Activated naive CD4-positive, alpha-beta T cell treated with anti-CD3 and anti-CD28 coated beads, Interleukin-2, amount 10 ng/mL, durations not matched to agents 7 days and 5 days (primary cell): ENCODE data around the gene DLG2.
"Not testable (repeated sequence)": the region's sequence is repeated elsewhere in the genome, so short reads cannot be mapped to it uniquely, and the experiment has no call there.

ENCODE experiments used
- CTCF ChIA-PET: fragments of 350-600 bp; sonication (Branson Sonifier 250); formaldehyde crosslinking; loops from one replicate; lab custom pipeline; 2021; ENCODE audit warnings: antibody characterized with exemption; lab: Charles Lee
- DNase-seq: peaks from one replicate; pipeline ENCODE4 v3.0.0-alpha.2; 2020
- H3K27ac Mint-ChIP-seq: one replicate; pipeline ENCODE4 v1.8.0; 2021; ENCODE audit warnings: mild to moderate bottlenecking, moderate library complexity, mixed read lengths
- H3K27me3 Mint-ChIP-seq: one replicate; pipeline ENCODE4 v1.8.0; 2021; ENCODE audit warnings: mild to moderate bottlenecking, mixed read lengths
- H3K36me3 Mint-ChIP-seq: one replicate; pipeline ENCODE4 v1.8.0; 2021; ENCODE audit warnings: mixed read lengths
- H3K4me1 Mint-ChIP-seq: one replicate; pipeline ENCODE4 v1.8.0; 2021; ENCODE audit warnings: mixed read lengths
- H3K4me3 Mint-ChIP-seq: one replicate; pipeline ENCODE4 v1.8.0; 2021; ENCODE audit warnings: mild to moderate bottlenecking, moderate library complexity, mixed read lengths
- H3K9me3 Mint-ChIP-seq: one replicate; pipeline ENCODE4 v1.8.0; 2021; ENCODE audit warnings: mixed read lengths

The DLG2 gene

GRCh38 chr11:83434812-83435211 is 2192.3 kb downstream of the DLG2 start:
- H3K27me3 Mint-ChIP-seq, CTCF ChIA-PET, H3K4me3 Mint-ChIP-seq, H3K9me3 Mint-ChIP-seq, H3K36me3 Mint-ChIP-seq, H3K27ac Mint-ChIP-seq, DNase-seq, H3K4me1 Mint-ChIP-seq: not testable (repeated sequence)

- Mint-ChIP-seq H3K4me3 (no peak overlapping the region), H3K27ac (no peak overlapping the region), H3K27me3 (no peaks in the 10 kb centered on the region), H3K4me1 (no peaks in the 10 kb centered on the region), H3K9me3 (no peaks in the 10 kb centered on the region), H3K36me3 (no peaks in the 10 kb centered on the region)
- no peak for DNase-seq
- CTCF ChIA-PET: no interaction called here
Measured at GRCh38 chr11:83427943-83428342, 2199.2 kb downstream of the DLG2 start.

DNA sequence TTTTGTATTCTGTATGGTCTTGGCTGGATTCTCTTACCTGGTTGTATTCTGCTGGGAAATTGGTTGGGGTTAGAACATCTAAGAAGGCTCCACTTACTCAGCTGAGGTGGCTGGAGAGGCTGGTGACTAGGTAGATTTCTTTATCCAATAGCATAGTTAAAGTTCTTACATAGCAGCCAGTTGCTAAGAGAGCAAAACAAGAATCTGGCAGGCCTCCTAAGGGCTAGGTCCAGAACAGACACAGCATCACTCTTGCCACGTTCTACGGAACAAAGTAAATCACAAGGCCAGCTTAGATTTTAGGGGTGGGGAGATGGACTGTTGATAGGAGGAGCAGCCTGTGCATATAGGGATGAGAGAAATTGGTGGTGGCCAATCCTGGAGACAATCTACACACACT is 2199.6 kb downstream of the DLG2 start:
- no peaks in the 10 kb centered on the region for H3K36me3 Mint-ChIP-seq
- CTCF ChIA-PET: no interaction called here
- H3K4me3 Mint-ChIP-seq: no peak overlapping the region
- peaks cover 1% of the 10 kb centered on the region for H3K9me3 Mint-ChIP-seq
- no peak overlapping the region for H3K27ac Mint-ChIP-seq
- no peak for DNase-seq
- no peaks in the 10 kb centered on the region for H3K4me1 Mint-ChIP-seq
- no peaks in the 10 kb centered on the region for H3K27me3 Mint-ChIP-seq

- no peaks in the 10 kb centered on the region for H3K36me3 Mint-ChIP-seq
- H3K4me1 Mint-ChIP-seq: no peaks in the 10 kb centered on the region
- H3K4me3 Mint-ChIP-seq: no peak overlapping the region
- no peak overlapping the region for H3K27ac Mint-ChIP-seq
- CTCF ChIA-PET: no interaction called here
- DNase-seq: no peak
- no peaks in the 10 kb centered on the region for H3K27me3 Mint-ChIP-seq
- peaks cover 8% of the 10 kb centered on the region for H3K9me3 Mint-ChIP-seq
Measured at GRCh38 chr11:83425137-83425466, 2202.0 kb downstream of the DLG2 start.

DNA sequence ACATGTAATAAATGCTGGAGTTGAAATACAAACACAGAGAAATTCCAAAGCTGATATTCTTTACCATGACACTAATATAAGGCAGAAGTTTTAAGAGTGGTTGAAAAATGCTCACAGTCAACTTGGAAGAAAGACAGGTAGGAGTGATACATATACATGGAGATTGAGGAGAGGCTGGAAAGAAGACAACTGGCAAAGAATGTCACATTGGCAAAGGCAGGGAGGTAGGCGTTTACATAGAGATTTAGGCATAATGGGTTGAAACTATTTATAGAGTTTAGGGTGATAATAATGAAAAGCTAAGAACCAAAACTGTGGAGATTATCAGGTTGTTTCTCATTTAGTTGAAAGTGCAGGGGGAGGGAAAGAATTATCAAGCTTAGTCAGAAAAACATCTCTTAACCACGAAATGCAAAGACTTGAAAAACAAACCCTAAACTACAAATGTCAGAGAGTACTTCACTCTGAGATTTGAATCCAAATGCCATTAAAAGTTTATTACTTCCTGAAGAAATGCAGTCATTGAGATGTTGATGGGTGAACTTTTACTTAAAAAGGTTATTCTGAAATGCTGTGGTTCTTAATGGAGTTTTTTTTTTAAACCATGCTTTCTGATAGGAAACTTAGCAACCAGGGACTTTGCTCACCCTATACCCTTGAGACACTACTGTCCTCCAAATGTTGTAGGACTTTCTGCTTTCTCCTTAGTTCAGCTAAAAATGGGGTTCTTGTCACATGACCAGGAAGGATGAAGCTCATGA is 2202.6 kb downstream of the DLG2 start:
- Mint-ChIP-seq H3K36me3 (no peaks in the 10 kb centered on the region), H3K9me3 (peaks cover 8% of the 10 kb centered on the region), H3K27ac (no peak overlapping the region), H3K27me3 (no peaks in the 10 kb centered on the region), H3K4me1 (no peaks in the 10 kb centered on the region), H3K4me3 (no peak overlapping the region)
- CTCF ChIA-PET: no interaction called here
- DNase-seq: no peak

DNA sequence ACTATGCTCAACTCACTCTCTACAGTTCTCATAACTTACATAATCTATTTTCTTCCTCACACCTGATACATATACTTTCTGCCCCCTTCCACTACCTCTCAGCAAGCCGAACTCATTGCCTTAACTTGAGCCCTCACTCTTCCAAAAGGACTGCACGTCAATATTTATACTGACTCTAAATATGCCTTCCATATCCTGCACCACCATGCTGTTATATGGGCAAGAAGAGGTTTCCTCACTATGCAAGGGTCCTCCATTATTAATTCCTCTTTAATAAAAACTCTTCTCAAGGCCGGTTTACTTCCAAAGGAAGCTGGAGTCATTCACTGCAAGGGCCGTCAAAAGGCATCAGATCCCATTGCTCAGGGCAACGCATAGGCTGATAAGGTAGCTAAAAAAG is 2204.5 kb downstream of the DLG2 start:
- DNase-seq, H3K4me3 Mint-ChIP-seq, H3K36me3 Mint-ChIP-seq, H3K27me3 Mint-ChIP-seq, CTCF ChIA-PET, H3K9me3 Mint-ChIP-seq, H3K4me1 Mint-ChIP-seq, H3K27ac Mint-ChIP-seq: not testable (repeated sequence)

DNA sequence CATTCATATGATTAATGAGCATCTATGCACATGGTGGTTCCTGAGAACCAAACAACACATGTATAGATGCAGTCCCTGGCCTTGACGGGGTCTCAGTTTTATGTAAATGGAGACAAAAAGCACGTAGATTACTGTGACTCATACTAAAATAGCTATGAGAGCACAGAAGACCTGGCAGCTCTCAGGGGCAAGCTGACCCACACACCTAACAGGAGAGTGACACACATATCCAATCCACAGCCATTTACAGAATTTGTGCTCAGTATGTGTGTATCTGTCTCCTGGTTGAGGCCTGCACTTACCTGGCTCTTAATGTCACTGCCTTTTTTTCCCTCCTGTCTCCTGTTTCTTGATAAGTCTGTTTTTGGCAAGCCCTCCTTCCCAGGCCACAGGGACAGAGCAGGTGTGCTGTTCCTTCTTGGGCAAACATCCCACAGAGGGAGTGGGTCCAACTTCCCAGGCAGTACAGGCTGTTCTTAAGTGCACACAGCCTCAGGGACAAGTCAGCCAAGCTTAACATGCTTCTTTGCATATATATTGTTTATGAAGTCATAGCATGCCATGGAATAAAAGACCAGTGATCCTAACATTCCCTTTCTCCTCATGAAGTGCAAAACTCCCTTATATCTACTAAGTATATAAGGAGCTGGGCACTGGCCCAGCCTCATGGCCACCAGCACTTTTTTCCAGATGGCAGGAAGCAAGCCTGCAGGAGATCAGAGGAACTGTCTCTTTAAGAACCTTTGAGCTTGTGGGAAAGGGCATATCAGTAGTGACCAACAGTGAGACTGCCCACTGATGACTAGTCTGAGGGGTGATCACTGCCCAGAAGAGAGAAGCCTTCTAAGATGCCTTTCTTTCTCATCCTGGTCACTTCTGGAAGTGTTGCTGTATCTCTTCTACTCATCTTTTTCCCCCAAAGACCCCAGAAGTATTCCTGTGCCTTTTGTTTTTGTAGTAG is 2216.3 kb downstream of the DLG2 start:
- CTCF ChIA-PET: interaction anchor here (1.1 kb wide), 1 partner anchor 118 kb away, joined by 4 read pairs; no protein-coding TSS in a partner anchor
- Mint-ChIP-seq H3K27me3 (no peaks in the 10 kb centered on the region), H3K27ac (no peak overlapping the region)

GRCh38 chr11:83409891-83410290 is 2217.3 kb downstream of the DLG2 start:
- Mint-ChIP-seq H3K9me3 (no peaks in the 10 kb centered on the region), H3K27ac (no peak overlapping the region), H3K27me3 (no peaks in the 10 kb centered on the region), H3K4me3 (no peak overlapping the region), H3K36me3 (no peaks in the 10 kb centered on the region), H3K4me1 (no peaks in the 10 kb centered on the region)
- DNase-seq: no peak
- CTCF ChIA-PET: interaction anchor here (1.1 kb wide), 1 partner anchor 117 kb away, joined by 4 read pairs; no protein-coding TSS in a partner anchor

More for the DNA sequence above, 2216.3 kb downstream of the DLG2 start:
- Mint-ChIP-seq H3K9me3 (no peaks in the 10 kb centered on the region), H3K36me3 (no peaks in the 10 kb centered on the region), H3K4me3 (no peak overlapping the region), H3K4me1 (no peaks in the 10 kb centered on the region)
- DNase-seq: no peak

GRCh38 chr11:83409476-83409875 is 2217.7 kb downstream of the DLG2 start:
- Mint-ChIP-seq H3K4me3 (no peak overlapping the region), H3K27ac (no peak overlapping the region), H3K9me3 (no peaks in the 10 kb centered on the region), H3K4me1 (no peaks in the 10 kb centered on the region), H3K27me3 (no peaks in the 10 kb centered on the region), H3K36me3 (no peaks in the 10 kb centered on the region)
- CTCF ChIA-PET: no interaction called here
- no peak for DNase-seq

DNA sequence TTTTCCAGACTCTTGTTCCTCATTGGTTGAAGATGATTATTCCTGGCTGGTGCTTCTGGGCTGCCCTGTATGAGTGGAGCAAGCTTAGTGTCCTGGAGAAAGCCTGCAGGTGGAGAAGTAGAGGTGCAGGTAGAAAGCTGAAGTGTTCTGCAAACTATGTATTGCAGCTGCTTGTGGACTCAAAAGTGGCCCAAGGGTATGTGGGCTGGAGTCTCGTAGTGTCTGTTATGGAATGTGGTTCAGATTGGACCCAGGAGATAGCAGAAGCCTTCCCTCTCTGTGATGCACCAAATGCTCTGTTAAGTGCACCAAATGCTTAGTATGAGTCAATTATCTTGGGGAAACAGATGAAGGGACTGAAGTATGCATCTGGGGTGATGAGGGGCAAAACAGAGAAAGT is 2218.2 kb downstream of the DLG2 start:
- Mint-ChIP-seq H3K27ac (no peak overlapping the region), H3K9me3 (no peaks in the 10 kb centered on the region), H3K4me1 (no peaks in the 10 kb centered on the region), H3K4me3 (no peak overlapping the region), H3K27me3 (no peaks in the 10 kb centered on the region), H3K36me3 (no peaks in the 10 kb centered on the region)
- no peak for DNase-seq
- CTCF ChIA-PET: no interaction called here
